Smooth muscle cell (in vitro differentiated cells): ENCODE data around the gene ADAM23. TPM values are rescaled to one million over a fixed set of nuclear protein-coding genes. Genes with fewer than 3 reads are reported as not detected.

Experiments
- DNase-seq: peaks from one replicate; lab custom pipeline; 2025; ENCODE audit not compliant: unreplicated experiment; lab: John Stamatoyannopoulos, UW
- H2AFZ ChIP-seq: fragments of 200-600 bp; sonication (generic); 2 replicates; pipeline ENCODE4 v1.6.0; 2016; ENCODE audit warnings: antibody characterized with exemption, low read depth, mild to moderate bottlenecking
- H3F3A ChIP-seq: fragments of 200-600 bp; sonication (generic); 2 replicates; pipeline ENCODE4 v1.6.0; 2017; ENCODE audit warnings: antibody characterized with exemption, low read depth
- H3K27ac ChIP-seq: fragments of 200-600 bp; sonication (generic); 2 replicates; pipeline ENCODE4 v1.5.1; 2016; ENCODE audit warnings: low read depth, mild to moderate bottlenecking
- H3K27me3 ChIP-seq: fragments of 200-600 bp; sonication (generic); 2 replicates; pipeline ENCODE4 v1.6.1; 2016; ENCODE audit warnings: low read depth, mild to moderate bottlenecking
- H3K36me3 ChIP-seq: fragments of 200-600 bp; sonication (generic); 2 replicates; pipeline ENCODE4 v1.5.1; 2016; ENCODE audit warnings: low read depth
- H3K4me1 ChIP-seq: fragments of 200-600 bp; sonication (generic); 2 replicates; pipeline ENCODE4 v1.5.1; 2016; ENCODE audit warnings: low read depth
- H3K4me2 ChIP-seq: fragments of 200-600 bp; sonication (generic); 2 replicates; pipeline ENCODE4 v1.6.0; 2016; ENCODE audit warnings: mild to moderate bottlenecking
- H3K4me3 ChIP-seq: fragments of 200-600 bp; sonication (generic); 2 replicates; pipeline ENCODE4 v1.5.1; 2016; ENCODE audit warnings: mild to moderate bottlenecking
- H3K79me2 ChIP-seq: fragments of 200-600 bp; sonication (generic); 2 replicates; pipeline ENCODE4 v1.6.0; 2016; ENCODE audit warnings: low read depth, mild to moderate bottlenecking
- H3K9ac ChIP-seq: fragments of 200-600 bp; sonication (generic); 2 replicates; pipeline ENCODE4 v1.6.0; 2016; ENCODE audit warnings: low read depth
- H3K9me3 ChIP-seq: fragments of 200-600 bp; sonication (generic); replicated peaks from 2 replicates; pipeline ENCODE4 v1.5.1; 2016; ENCODE audit warnings: low read depth
- H4K20me1 ChIP-seq: fragments of 200-600 bp; sonication (generic); 2 replicates; pipeline ENCODE4 v1.6.0; 2016; ENCODE audit warnings: low read depth
- CTCF ChIP-seq: fragments of 200-600 bp; sonication (generic); IDR thresholded peaks from 2 replicates; pipeline ENCODE4 v1.5.1; 2017; ENCODE audit warnings: borderline replicate concordance, mild to moderate bottlenecking, antibody characterized with exemption; ENCODE audit not compliant: insufficient read depth, poor library complexity, severe bottlenecking
- WGBS: methylation state at CpG from one replicate; pipeline ENCODE4 v1.1.7; 2016; ENCODE audit warnings: low lambda C conversion rate; 5-methylcytosine and 5-hydroxymethylcytosine counted together
- polyA plus RNA-seq: library from polyadenylated mRNA; unstranded; fragments of >200 nt; fragmentation: Nextera tagmentation; extraction: Ambion mirVana; gene quantifications from 2 replicates; pipeline ENCODE4 v1.2.1, GENCODE V29; 2016
- total RNA-seq: library from RNA; depleted of rRNA; stranded (reverse); fragments of >200 nt; gene quantifications from 2 replicates; pipeline ENCODE4 v1.2.3, GENCODE V29; 2014

Gene ADAM23
- total and polyA plus RNA-seq, 2 experiments from 2014 or later = 7.0 to 18.2 TPM

- Histone ChIP-seq H3K79me2 (no peaks in the 10 kb centered on the region), H3K9me3 (no peaks in the 10 kb centered on the region), H3K27me3 (no peaks in the 10 kb centered on the region), H3K4me2 (no peak overlapping the region), H3F3A (no peaks in the 10 kb centered on the region), H3K36me3 (no peaks in the 10 kb centered on the region), H4K20me1 (no peaks in the 10 kb centered on the region), H3K4me1 (peaks cover 10% of the 10 kb centered on the region), H2AFZ (no peak overlapping the region), H3K9ac (no peak overlapping the region), H3K27ac (no peak overlapping the region), H3K4me3 (no peak overlapping the region)
- 78% methylated on average over 3 of the region's 3 CpGs for WGBS
- TF ChIP-seq CTCF = no peak
- no peak for DNase-seq
Measured at GRCh38 chr2:206611736-206612135, 168.4 kb downstream of the ADAM23 start.

GRCh38 chr2:206614811-206615210 lies 171.5 kb downstream of the ADAM23 start:
- Histone ChIP-seq H3K27me3 (no peaks in the 10 kb centered on the region), H3K79me2 (no peaks in the 10 kb centered on the region), H3K9me3 (no peaks in the 10 kb centered on the region), H3F3A (no peaks in the 10 kb centered on the region), H3K27ac (no peak overlapping the region), H3K4me2 (no peak overlapping the region), H4K20me1 (no peaks in the 10 kb centered on the region), H2AFZ (no peak overlapping the region), H3K9ac (no peak overlapping the region), H3K4me3 (no peak overlapping the region), H3K36me3 (no peaks in the 10 kb centered on the region), H3K4me1 (peaks cover 27% of the 10 kb centered on the region)
- no peak for TF ChIP-seq CTCF
- DNase-seq = no peak
- WGBS = 53% methylated on average over 6 of the region's 6 CpGs

GRCh38 chr2:206615417-206616089 lies 172.2 kb downstream of the ADAM23 start:
- DNase-seq = no peak
- no peak overlapping the region for H3K27ac ChIP-seq
- no peak for TF ChIP-seq CTCF
- no peak overlapping the region for H3K9ac ChIP-seq
- H3K4me2 ChIP-seq = no peak overlapping the region
- H3K79me2 ChIP-seq = no peaks in the 10 kb centered on the region
- no peaks in the 10 kb centered on the region for H3K9me3 ChIP-seq
- no peaks in the 10 kb centered on the region for H3K36me3 ChIP-seq
- H3F3A ChIP-seq = no peaks in the 10 kb centered on the region
- no peaks in the 10 kb centered on the region for H3K27me3 ChIP-seq
- peaks cover 27% of the 10 kb centered on the region for H3K4me1 ChIP-seq
- no peak overlapping the region for H3K4me3 ChIP-seq
- WGBS = 81% methylated on average over 7 of the region's 7 CpGs
- no peak overlapping the region for H2AFZ ChIP-seq
- no peaks in the 10 kb centered on the region for H4K20me1 ChIP-seq

GRCh38 chr2:206616151-206616550 lies 172.8 kb downstream of the ADAM23 start:
- no peaks in the 10 kb centered on the region for H3K9me3 ChIP-seq
- H3K4me3 ChIP-seq = no peak overlapping the region
- no peaks in the 10 kb centered on the region for H4K20me1 ChIP-seq
- H3K4me2 ChIP-seq = no peak overlapping the region
- no peak for TF ChIP-seq CTCF
- no peaks in the 10 kb centered on the region for H3K79me2 ChIP-seq
- H3F3A ChIP-seq = no peaks in the 10 kb centered on the region
- H3K27ac ChIP-seq = no peak overlapping the region
- DNase-seq = no peak
- H3K36me3 ChIP-seq = no peaks in the 10 kb centered on the region
- no peak overlapping the region for H3K9ac ChIP-seq
- peaks cover 27% of the 10 kb centered on the region for H3K4me1 ChIP-seq
- no peaks in the 10 kb centered on the region for H3K27me3 ChIP-seq
- WGBS = 71% methylated on average over 2 of the region's 2 CpGs
- no peak overlapping the region for H2AFZ ChIP-seq
